ENCODE data around the gene PHF1. TPM values are rescaled to one million over a fixed set of nuclear protein-coding genes. Genes with fewer than 3 reads are reported as not detected.
"Not testable (repeated sequence)": the region's sequence is repeated elsewhere in the genome, so short reads cannot be mapped to it uniquely, and the experiment has no call there.

Gene PHF1
- total and polyA plus RNA-seq, 4 experiments from 2014 or later, result 61.2 to 220 (median 151) TPM

- H3K27me3 Mint-ChIP-seq, result no peaks in the 10 kb centered on the region
- H3K27ac Mint-ChIP-seq, result peak overlapping the region; percentile 89 to 99 (median 98)
- no peak for DNase-seq
- Histone ChIP-seq H3K36me3 (ENCODE audit: insufficient read depth, low read length) (no peaks in the 10 kb centered on the region), H3K27ac (ENCODE audit: low read depth, low read length) (peak overlapping the region; percentile 74), H3K4me3 (ENCODE audit: low read length in 2 of 2) (peak overlapping the region; percentile 18 to 78), H3K27me3 (ENCODE audit: insufficient read depth, low read length) (no peaks in the 10 kb centered on the region), H3K9me3 (ENCODE audit: control insufficient read depth in 1 of 2, low read length in 2 of 2) (no peaks in the 10 kb centered on the region), H3K4me1 (ENCODE audit: insufficient read depth, low read length) (peaks cover 21% of the 10 kb centered on the region)
- peak overlapping the region; percentile 83 to 94 (median 86) for H3K4me3 Mint-ChIP-seq
- ChIA-PET POLR2A (ENCODE audit: partially characterized antibody) (interaction anchor here (1.0 to 3.8 kb wide), 7 partner anchors 11 to 93 kb away, joined by 3 to 32 read pairs (median 16); partner anchors contain the start of genes CUTA, RGL2 and TAPBP), CTCF (ENCODE audit: partially characterized antibody) (no interaction called here)
- no peaks in the 10 kb centered on the region for H3K36me3 Mint-ChIP-seq
- peaks cover 25 to 40% (median 30%) of the 10 kb centered on the region in 4 donors for H3K4me1 Mint-ChIP-seq
- no peaks in the 10 kb centered on the region for H3K9me3 Mint-ChIP-seq
- intact Hi-C loops (cut with micrococcal nuclease), result loop anchor here (1.0 to 2.0 kb wide), 16 partner anchors 18 to 192 kb away; partner anchors contain the start of genes BAK1, CUTA, PFDN6 and RGL2
Observed at GRCh38 chr6:33391922-33392594, 18.8 kb upstream of the PHF1 start.

GRCh38 chr6:33392595-33392948 is 18.2 kb upstream of the PHF1 start:
- peak overlapping the region in 1 of 2 donors; percentile 18 for H3K4me3 ChIP-seq (ENCODE audit: low read length in 2 of 2)
- ChIA-PET POLR2A (ENCODE audit: partially characterized antibody) (interaction anchor here (1.0 to 3.5 kb wide), 5 partner anchors 11 to 94 kb away, joined by 3 to 26 read pairs (median 3); partner anchors contain the start of genes CUTA, RGL2 and TAPBP), CTCF (ENCODE audit: partially characterized antibody) (no interaction called here)
- peaks cover 21% of the 10 kb centered on the region for H3K4me1 ChIP-seq (ENCODE audit: insufficient read depth, low read length)
- no peaks in the 10 kb centered on the region for H3K36me3 ChIP-seq (ENCODE audit: insufficient read depth, low read length)
- H3K9me3 ChIP-seq (ENCODE audit: control insufficient read depth in 1 of 2, low read length in 2 of 2), result no peaks in the 10 kb centered on the region
- peak overlapping the region; percentile 89 to 99 (median 98) for H3K27ac Mint-ChIP-seq
- intact Hi-C loops (cut with micrococcal nuclease), result no loop called here
- H3K27ac ChIP-seq (ENCODE audit: low read depth, low read length), result peak overlapping the region; percentile 74
- H3K27me3 ChIP-seq (ENCODE audit: insufficient read depth, low read length), result no peaks in the 10 kb centered on the region
- H3K4me1 Mint-ChIP-seq, result peaks cover 25 to 40% (median 30%) of the 10 kb centered on the region in 4 donors
- H3K36me3 Mint-ChIP-seq, result no peaks in the 10 kb centered on the region
- H3K9me3 Mint-ChIP-seq, result no peaks in the 10 kb centered on the region
- no peak for DNase-seq
- peak overlapping the region; percentile 83 to 94 (median 86) for H3K4me3 Mint-ChIP-seq
- H3K27me3 Mint-ChIP-seq, result no peaks in the 10 kb centered on the region

- H3K4me3 ChIP-seq (ENCODE audit: low read length in 2 of 2), result peak overlapping the region in 1 of 2 donors; percentile 18
- ChIA-PET POLR2A (ENCODE audit: partially characterized antibody) (interaction anchor here (1.0 kb wide), 1 partner anchor 10 kb away, joined by 3 read pairs; no protein-coding TSS in a partner anchor), CTCF (ENCODE audit: partially characterized antibody) (interaction anchor here (0.7 kb wide), 1 partner anchor 33 kb away, joined by 3 read pairs; no protein-coding TSS in a partner anchor)
- intact Hi-C loops (cut with micrococcal nuclease), result no loop called here
- Mint-ChIP-seq H3K9me3 (no peaks in the 10 kb centered on the region), H3K27me3 (no peaks in the 10 kb centered on the region), H3K4me3 (peak overlapping the region in 4 of 8 donors; percentile 33 to 94 (median 84)), H3K36me3 (no peaks in the 10 kb centered on the region), H3K4me1 (peaks cover 25 to 45% (median 32%) of the 10 kb centered on the region in 4 donors), H3K27ac (peak overlapping the region; percentile 83 to 99 (median 97))
- no peak for DNase-seq
- H3K27ac ChIP-seq (ENCODE audit: low read depth, low read length), result no peak overlapping the region
- H3K4me1 ChIP-seq (ENCODE audit: insufficient read depth, low read length), result peaks cover 21% of the 10 kb centered on the region
- H3K27me3 ChIP-seq (ENCODE audit: insufficient read depth, low read length), result no peaks in the 10 kb centered on the region
- no peaks in the 10 kb centered on the region for H3K36me3 ChIP-seq (ENCODE audit: insufficient read depth, low read length)
- no peaks in the 10 kb centered on the region for H3K9me3 ChIP-seq (ENCODE audit: control insufficient read depth in 1 of 2, low read length in 2 of 2)
Observed at GRCh38 chr6:33392979-33393378, 17.8 kb upstream of the PHF1 start.

DNA sequence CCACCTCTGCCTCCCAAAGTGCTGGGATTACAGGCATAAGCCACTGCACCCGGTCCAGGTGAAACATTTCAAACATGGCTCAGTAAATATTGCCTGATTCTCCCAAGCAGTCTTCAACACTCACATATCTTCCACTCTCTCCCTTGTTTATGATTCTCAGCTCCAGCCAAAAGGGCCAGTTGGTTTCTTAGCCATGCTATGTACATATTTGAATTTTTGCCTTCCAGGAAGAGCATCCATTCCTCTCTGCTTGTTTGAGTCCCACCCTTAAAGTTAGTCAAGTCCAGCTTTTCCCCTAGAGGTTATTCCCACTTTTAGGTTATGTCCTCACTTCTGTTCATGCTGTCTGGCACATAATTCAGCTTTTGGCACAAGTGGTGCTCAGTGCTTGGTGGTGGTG is 13.3 kb upstream of the PHF1 start:
- Histone ChIP-seq H3K4me1 (ENCODE audit: insufficient read depth, low read length) (peaks cover 7% of the 10 kb centered on the region), H3K36me3 (ENCODE audit: insufficient read depth, low read length) (no peaks in the 10 kb centered on the region), H3K27ac (ENCODE audit: low read depth, low read length) (no peak overlapping the region), H3K4me3 (ENCODE audit: low read length in 2 of 2) (no peak overlapping the region), H3K9me3 (ENCODE audit: control insufficient read depth in 1 of 2, low read length in 2 of 2) (no peaks in the 10 kb centered on the region), H3K27me3 (ENCODE audit: insufficient read depth, low read length) (no peaks in the 10 kb centered on the region)
- Mint-ChIP-seq H3K27me3 (no peaks in the 10 kb centered on the region), H3K36me3 (no peaks in the 10 kb centered on the region), H3K4me3 (no peak overlapping the region), H3K9me3 (no peaks in the 10 kb centered on the region), H3K4me1 (peaks cover 11 to 27% (median 14%) of the 10 kb centered on the region in 4 donors), H3K27ac (peak overlapping the region in 2 of 7 donors; percentile 87 to 88)
- ChIA-PET POLR2A (ENCODE audit: partially characterized antibody) (no interaction called here), CTCF (ENCODE audit: partially characterized antibody) (no interaction called here)
- no peak for DNase-seq
- intact Hi-C loops (cut with micrococcal nuclease), result no loop called here

DNA sequence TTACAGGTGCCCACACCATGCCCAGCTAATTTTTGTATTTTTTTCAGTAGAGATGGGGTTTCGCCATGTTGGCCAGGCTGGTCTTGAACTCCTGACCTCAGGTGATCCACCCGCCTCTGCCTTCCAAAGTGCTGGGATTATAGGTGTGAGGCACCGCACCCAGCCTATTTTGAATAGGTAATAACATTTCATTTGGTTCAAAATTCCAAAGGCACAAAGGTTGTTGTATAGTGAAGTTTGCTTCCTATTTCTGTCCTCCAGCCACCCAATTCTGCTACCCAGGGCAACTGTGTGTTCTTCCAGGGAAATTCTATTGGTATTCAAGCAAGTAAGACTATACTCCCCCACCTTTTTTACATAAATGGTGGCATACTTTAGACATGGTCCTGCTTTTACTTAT is 12.2 kb upstream of the PHF1 start:
- H3K4me1 ChIP-seq (ENCODE audit: insufficient read depth, low read length); H3K4me3 ChIP-seq (ENCODE audit: low read length in 2 of 2); H3K9me3 ChIP-seq (ENCODE audit: control insufficient read depth in 1 of 2, low read length in 2 of 2); H3K4me3 Mint-ChIP-seq; H3K9me3 Mint-ChIP-seq; DNase-seq; H3K36me3 Mint-ChIP-seq; intact Hi-C loops (cut with micrococcal nuclease); CTCF ChIA-PET (ENCODE audit: partially characterized antibody); H3K27me3 Mint-ChIP-seq; POLR2A ChIA-PET (ENCODE audit: partially characterized antibody); H3K27me3 ChIP-seq (ENCODE audit: insufficient read depth, low read length); H3K27ac Mint-ChIP-seq; H3K36me3 ChIP-seq (ENCODE audit: insufficient read depth, low read length); H3K27ac ChIP-seq (ENCODE audit: low read depth, low read length): not testable (repeated sequence)
- peaks cover 6 to 20% (median 8%) of the 10 kb centered on the region in 4 donors for H3K4me1 Mint-ChIP-seq

DNA sequence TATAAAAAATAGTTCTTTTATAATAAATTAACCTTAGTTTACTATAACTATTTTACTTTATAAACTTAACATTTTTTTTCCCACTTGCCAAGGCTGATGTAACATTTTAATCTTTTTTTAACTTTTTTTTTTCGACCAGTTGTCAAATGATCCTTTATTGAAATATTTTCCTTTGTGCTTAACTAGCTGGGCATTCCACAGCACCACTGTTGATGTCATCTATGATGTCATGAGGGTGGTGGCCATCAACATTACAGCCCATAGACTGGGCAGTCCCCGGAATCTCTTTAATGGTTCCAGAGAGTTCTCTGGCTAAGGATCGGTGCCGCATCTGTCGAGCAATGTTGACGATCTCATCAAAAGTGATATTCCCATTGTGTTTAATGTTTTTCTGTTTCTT is 10.9 kb upstream of the PHF1 start:
- H3K27me3 ChIP-seq (ENCODE audit: insufficient read depth, low read length); H3K9me3 ChIP-seq (ENCODE audit: control insufficient read depth in 1 of 2, low read length in 2 of 2); H3K27ac ChIP-seq (ENCODE audit: low read depth, low read length); H3K4me3 Mint-ChIP-seq; POLR2A ChIA-PET (ENCODE audit: partially characterized antibody); H3K9me3 Mint-ChIP-seq; H3K4me1 ChIP-seq (ENCODE audit: insufficient read depth, low read length); H3K4me3 ChIP-seq (ENCODE audit: low read length in 2 of 2); H3K36me3 ChIP-seq (ENCODE audit: insufficient read depth, low read length); CTCF ChIA-PET (ENCODE audit: partially characterized antibody); H3K27me3 Mint-ChIP-seq; intact Hi-C loops (cut with micrococcal nuclease); DNase-seq; H3K36me3 Mint-ChIP-seq: not testable (repeated sequence)
- Mint-ChIP-seq H3K27ac (peak overlapping the region in 1 of 7 donors; percentile 53), H3K4me1 (peaks cover 8 to 19% (median 11%) of the 10 kb centered on the region in 4 donors)

DNA sequence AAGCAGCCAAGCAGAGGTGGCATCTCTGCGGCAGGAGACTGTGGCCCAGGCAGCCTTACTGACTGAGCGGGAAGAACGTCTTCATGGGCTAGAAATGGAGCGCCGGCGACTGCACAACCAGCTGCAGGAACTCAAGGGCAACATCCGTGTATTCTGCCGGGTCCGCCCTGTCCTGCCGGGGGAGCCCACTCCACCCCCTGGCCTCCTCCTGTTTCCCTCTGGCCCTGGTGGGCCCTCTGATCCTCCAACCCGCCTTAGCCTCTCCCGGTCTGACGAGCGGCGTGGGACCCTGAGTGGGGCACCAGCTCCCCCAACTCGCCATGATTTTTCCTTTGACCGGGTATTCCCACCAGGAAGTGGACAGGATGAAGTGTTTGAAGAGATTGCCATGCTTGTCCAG is 5.9 kb upstream of the PHF1 start:
- no peaks in the 10 kb centered on the region for H3K9me3 ChIP-seq (ENCODE audit: control insufficient read depth in 1 of 2, low read length in 2 of 2)
- H3K27ac ChIP-seq (ENCODE audit: low read depth, low read length), result no peak overlapping the region
- H3K9me3 Mint-ChIP-seq, result peaks cover 0 to 1% (median 0%) of the 10 kb centered on the region in 8 donors
- no peak overlapping the region for H3K4me3 ChIP-seq (ENCODE audit: low read length in 2 of 2)
- no peaks in the 10 kb centered on the region for H3K27me3 Mint-ChIP-seq
- no peaks in the 10 kb centered on the region for H3K36me3 ChIP-seq (ENCODE audit: insufficient read depth, low read length)
- peak overlapping the region in 2 of 7 donors; percentile 40 to 84 for H3K27ac Mint-ChIP-seq
- peaks cover 21% of the 10 kb centered on the region for H3K4me1 ChIP-seq (ENCODE audit: insufficient read depth, low read length)
- intact Hi-C loops (cut with micrococcal nuclease), result no loop called here
- H3K4me3 Mint-ChIP-seq, result peak overlapping the region in 1 of 8 donors; percentile 38
- no peaks in the 10 kb centered on the region for H3K36me3 Mint-ChIP-seq
- CTCF ChIA-PET (ENCODE audit: partially characterized antibody), result interaction anchor here (2.7 kb wide), 1 partner anchor 14 kb away, joined by 7 read pairs; no protein-coding TSS in a partner anchor
- H3K4me1 Mint-ChIP-seq, result peaks cover 15 to 33% (median 25%) of the 10 kb centered on the region in 4 donors
- POLR2A ChIA-PET (ENCODE audit: partially characterized antibody), result interaction anchor here (0.7 to 1.4 kb wide), 4 partner anchors 12 to 87 kb away, joined by 3 to 7 read pairs (median 3); partner anchors contain the start of gene ZBTB22
- DNase-seq, result no peak
- no peaks in the 10 kb centered on the region for H3K27me3 ChIP-seq (ENCODE audit: insufficient read depth, low read length)
